Stimulated activated CD8-positive, alpha-beta memory T cell treated with anti-CD3 and anti-CD28 coated beads, Interleukin-12 subunit alpha, Interleukin-12 subunit beta, amount 100 ng/mL, for 1 hour (primary cell): ENCODE data around the gene FAM24A.
"Not testable (repeated sequence)": the region's sequence is repeated elsewhere in the genome, so short reads cannot be mapped to it uniquely, and the experiment has no call there.

Experiments
- DNase-seq: peaks from one replicate; pipeline ENCODE4 v3.0.0-alpha.2; 2020; ENCODE audit warnings: low read depth

The FAM24A gene

GRCh38 chr10:122910310-122910709 is at the start of gene FAM24A:
Gene FAM24A, plus strand, starts transcription at chr10:122910610. Its CDS starts 1,025 bp downstream, at chr10:122911635.
- DNase-seq: no peak

- DNase-seq: no peak
Measured at GRCh38 chr10:122861711-122862161, 48.7 kb upstream of the FAM24A start.

GRCh38 chr10:122863216-122864193 is 46.9 kb upstream of the FAM24A start:
- DNase-seq: no peak

- no peak for DNase-seq
Measured at GRCh38 chr10:122864194-122864592, 46.2 kb upstream of the FAM24A start.

GRCh38 chr10:122864901-122865300 is 45.5 kb upstream of the FAM24A start:
- DNase-seq: no peak

- DNase-seq: not testable (repeated sequence)
Measured at GRCh38 chr10:122866757-122867482, 43.5 kb upstream of the FAM24A start.

- DNase-seq: not testable (repeated sequence)
Measured at GRCh38 chr10:122868768-122869167, 41.6 kb upstream of the FAM24A start.

- DNase-seq: not testable (repeated sequence)
Measured at GRCh38 chr10:122871947-122872346, 38.5 kb upstream of the FAM24A start.

- DNase-seq: no peak
Measured at GRCh38 chr10:122875843-122876466, 34.5 kb upstream of the FAM24A start.

GRCh38 chr10:122876467-122876855 is 33.9 kb upstream of the FAM24A start:
- DNase-seq: no peak

- no peak for DNase-seq
Measured at GRCh38 chr10:122877264-122877663, 33.1 kb upstream of the FAM24A start.

- DNase-seq: no peak
Measured at GRCh38 chr10:122878799-122879338, 31.5 kb upstream of the FAM24A start.

GRCh38 chr10:122879339-122880273 is 30.8 kb upstream of the FAM24A start, which contains the start of gene FAM24B:
Gene FAM24B, minus strand, starts transcription at chr10:122879581. Its CDS starts 29,066 bp downstream, at chr10:122850515.
- peak; percentile 95 for DNase-seq

GRCh38 chr10:122882766-122883165 is 27.6 kb upstream of the FAM24A start:
- DNase-seq: no peak

GRCh38 chr10:122884166-122884565 is 26.2 kb upstream of the FAM24A start:
- no peak for DNase-seq

- DNase-seq: no peak
Measured at GRCh38 chr10:122894261-122894944, 16.0 kb upstream of the FAM24A start.

GRCh38 chr10:122903861-122904260 is 6.5 kb upstream of the FAM24A start:
- DNase-seq: not testable (repeated sequence)

- peak; percentile 16 for DNase-seq
Measured at GRCh38 chr10:122911889-122912484, 1.6 kb downstream of the FAM24A start.

- DNase-seq: no peak
Measured at GRCh38 chr10:122915700-122916099, 5.3 kb downstream of the FAM24A start.

GRCh38 chr10:122930140-122930539 is 19.7 kb downstream of the FAM24A start:
- DNase-seq: no peak
